ENCODE results near the gene SPP2. TPM values are rescaled to one million over a fixed set of nuclear protein-coding genes. Genes with fewer than 3 reads are reported as not detected.

SPP2 gene
- total RNA-seq, 1 experiment from 2014 or later = not detected

DNA sequence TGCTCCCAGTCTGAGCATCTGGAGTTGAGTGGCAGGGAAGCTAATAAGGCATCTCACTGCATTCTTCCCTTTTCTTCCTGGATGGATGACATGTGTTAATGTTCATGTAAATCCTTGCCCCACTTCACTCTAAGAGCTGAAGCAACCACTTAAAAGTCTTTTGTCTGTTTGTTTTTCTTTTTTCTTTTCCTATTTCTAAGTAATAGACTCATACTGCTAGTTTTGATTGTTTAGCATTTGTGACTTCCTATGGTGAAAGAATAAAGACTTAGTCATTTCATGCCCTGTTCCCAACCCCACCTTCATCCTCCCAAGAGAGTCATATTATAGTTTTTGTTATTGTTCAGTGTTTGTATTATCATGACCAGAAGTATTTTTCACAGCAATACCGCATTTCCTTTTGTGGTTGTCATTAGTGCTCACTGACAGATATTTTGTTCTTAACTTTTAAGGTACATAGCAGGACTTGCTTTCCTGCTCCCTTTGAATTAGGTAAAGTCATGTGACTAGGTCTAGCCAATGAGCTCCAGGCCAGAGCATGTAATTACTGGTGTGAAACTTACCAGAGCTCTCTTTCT lies 18.1 kb upstream of the SPP2 start:
- no peak overlapping the region for H4K91ac ChIP-seq (ENCODE audit: insufficient read length, low read depth, low read length)
- Mint-ChIP-seq H3K36me3 (ENCODE audit: insufficient read depth in 1 of 3, low read depth in 3 of 3) (peaks cover 0 to 4% (median 0%) of the 10 kb centered on the region in 3 experiments; a peak in 1 of 7 replicates), H3K9me3 (peaks cover 4 to 5% of the 10 kb centered on the region in 2 experiments; a peak in 3 of 5 replicates), H3K4me1 (no peaks in the 10 kb centered on the region), H3K27me3 (ENCODE audit: low read depth) (peaks cover 13% of the 10 kb centered on the region), H3K27ac (no peak overlapping the region), H3K4me3 (no peak overlapping the region)
- no peak overlapping the region for H2BK15ac ChIP-seq (ENCODE audit: low read depth, low read length)
- no peak overlapping the region for H3K4ac ChIP-seq (ENCODE audit: low read depth, low read length)
- DNase-seq = no peak
- H3T11ph ChIP-seq (ENCODE audit: low read length) = no peak overlapping the region
- no peak overlapping the region for H3K18ac ChIP-seq (ENCODE audit: insufficient read length, low read depth, low read length)
- no peak overlapping the region for H2AK5ac ChIP-seq (ENCODE audit: insufficient read length, low read length)
- H3K23me2 ChIP-seq (ENCODE audit: insufficient read length, low read depth, low read length, poor library complexity, severe bottlenecking) = no peaks in the 10 kb centered on the region
- H2AFZ ChIP-seq (ENCODE audit: low read length) = no peak overlapping the region
- no peak overlapping the region for H3K4me2 ChIP-seq (ENCODE audit: insufficient read depth, insufficient read length, low read length)
- TF ChIP-seq, protein P1, sequence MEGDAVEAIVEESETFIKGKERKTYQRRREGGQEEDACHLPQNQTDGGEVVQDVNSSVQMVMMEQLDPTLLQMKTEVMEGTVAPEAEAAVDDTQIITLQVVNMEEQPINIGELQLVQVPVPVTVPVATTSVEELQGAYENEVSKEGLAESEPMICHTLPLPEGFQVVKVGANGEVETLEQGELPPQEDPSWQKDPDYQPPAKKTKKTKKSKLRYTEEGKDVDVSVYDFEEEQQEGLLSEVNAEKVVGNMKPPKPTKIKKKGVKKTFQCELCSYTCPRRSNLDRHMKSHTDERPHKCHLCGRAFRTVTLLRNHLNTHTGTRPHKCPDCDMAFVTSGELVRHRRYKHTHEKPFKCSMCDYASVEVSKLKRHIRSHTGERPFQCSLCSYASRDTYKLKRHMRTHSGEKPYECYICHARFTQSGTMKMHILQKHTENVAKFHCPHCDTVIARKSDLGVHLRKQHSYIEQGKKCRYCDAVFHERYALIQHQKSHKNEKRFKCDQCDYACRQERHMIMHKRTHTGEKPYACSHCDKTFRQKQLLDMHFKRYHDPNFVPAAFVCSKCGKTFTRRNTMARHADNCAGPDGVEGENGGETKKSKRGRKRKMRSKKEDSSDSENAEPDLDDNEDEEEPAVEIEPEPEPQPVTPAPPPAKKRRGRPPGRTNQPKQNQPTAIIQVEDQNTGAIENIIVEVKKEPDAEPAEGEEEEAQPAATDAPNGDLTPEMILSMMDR (conservative IDR thresholded peaks at IDR 0.05) = no peak
- H3K56ac ChIP-seq (ENCODE audit: insufficient read length, low read depth, low read length) = no peak overlapping the region
- no peak overlapping the region for H3K23ac ChIP-seq (ENCODE audit: insufficient read length, low read depth, low read length)
- no peaks in the 10 kb centered on the region for H3K4me1 ChIP-seq (ENCODE audit: insufficient read depth, low read length)
- WGBS (ENCODE audit: extremely low coverage, insufficient read length, low lambda C conversion rate) = no CpG with 5 or more reads among the region's 1 CpG
- H3K9ac ChIP-seq (ENCODE audit: extremely low read depth, insufficient read length, low read length) = no peak overlapping the region
- H4K8ac ChIP-seq (replicated peaks; ENCODE audit: insufficient read length, low read depth, low read length) = no peak overlapping the region
- no peaks in the 10 kb centered on the region for H3K79me2 ChIP-seq (ENCODE audit: insufficient read depth, low read length)
- no peak overlapping the region for H2BK20ac ChIP-seq (ENCODE audit: low read depth, low read length, poor library complexity, severe bottlenecking)
- no peak overlapping the region for H3K27ac ChIP-seq (ENCODE audit: insufficient read length, low read depth, low read length)
- H3K27me3 ChIP-seq (ENCODE audit: insufficient read depth, low read length) = no peaks in the 10 kb centered on the region
- H2BK5ac ChIP-seq (ENCODE audit: insufficient read length, low read length) = no peak overlapping the region
- H2BK12ac ChIP-seq (ENCODE audit: insufficient read length, low read depth, low read length) = no peak overlapping the region
- no peaks in the 10 kb centered on the region for H4K20me1 ChIP-seq (ENCODE audit: control insufficient read depth, insufficient read depth, insufficient read length)
- no peaks in the 10 kb centered on the region for H3K9me3 ChIP-seq (ENCODE audit: control insufficient read depth, low read depth, low read length)
- no peaks in the 10 kb centered on the region for H3K79me1 ChIP-seq (ENCODE audit: insufficient read depth, low read depth, low read length, poor library complexity, severe bottlenecking)
- H4K5ac ChIP-seq (ENCODE audit: insufficient read length, low read depth, low read length) = no peak overlapping the region
- H2BK120ac ChIP-seq (ENCODE audit: low read depth, low read length, poor library complexity, severe bottlenecking) = no peak overlapping the region
- no peak overlapping the region for H3K14ac ChIP-seq (ENCODE audit: insufficient read depth, low read length)

Measured in H9 (cell line).